BJ (cell line): ENCODE measurements around the gene MFRP. TPM values are rescaled to one million over a fixed set of nuclear protein-coding genes. Genes with fewer than 3 reads are reported as not detected.

ENCODE experiments used
- CTCF ChIA-PET: fragments of 350-600 bp; formaldehyde crosslinking; extraction: SDS; loops from one replicate; lab custom pipeline; 2021; ENCODE audit warnings: antibody characterized with exemption, inconsistent platforms; lab: Yijun Ruan, JAX
- POLR2A ChIA-PET: fragments of 300-600 bp; sonication (Branson Sonifier 250); formaldehyde crosslinking; extraction: SDS; loops from one replicate; lab custom pipeline; 2021; ENCODE audit warnings: antibody characterized with exemption; lab: Charles Lee
- DNase-seq: peaks from one replicate; pipeline ENCODE4 v3.0.0-alpha.2; 2011; ENCODE audit warnings: low read depth
- H3K27me3 ChIP-seq: 2 replicates; pipeline ENCODE4 v1.6.0; 2011; ENCODE audit warnings: low read length; ENCODE audit not compliant: control insufficient read depth, insufficient read depth
- H3K36me3 ChIP-seq: 2 replicates; pipeline ENCODE4 v1.5.1; 2011; ENCODE audit warnings: low read length; ENCODE audit not compliant: control insufficient read depth, insufficient read depth
- H3K4me3 ChIP-seq: 2 replicates; pipeline ENCODE4 v1.5.1; 2011; ENCODE audit warnings: low read depth, mild to moderate bottlenecking, control low read depth, low read length
- CTCF ChIP-seq: IDR thresholded peaks from 2 replicates; pipeline ENCODE4 v1.5.1; 2011; ENCODE audit warnings: low read depth, mild to moderate bottlenecking, control low read depth, inconsistent platforms, low read length, moderate library complexity; ENCODE audit not compliant: insufficient read depth
- polyA plus RNA-seq: library from polyadenylated mRNA; depleted of rRNA; stranded (reverse); fragments of >200 nt; gene quantifications from 2 replicates; pipeline ENCODE4 v1.2.3, GENCODE V29; 2011

MFRP gene
- polyA plus RNA-seq, 1 experiment: not detected

GRCh38 chr11:119305556-119306372 is 40.7 kb downstream of the MFRP start:
- no peak for DNase-seq
- ChIA-PET CTCF (interaction anchor here (0.6 to 2.1 kb wide), 7 partner anchors 10 to 109 kb away, joined by 3 to 5 read pairs (median 4); no protein-coding TSS in a partner anchor), POLR2A (no interaction called here)
- Histone ChIP-seq H3K27me3 (no peaks in the 10 kb centered on the region), H3K36me3 (peaks cover 5% of the 10 kb centered on the region), H3K4me3 (no peak overlapping the region)
- no peak for TF ChIP-seq CTCF

- H3K36me3 ChIP-seq: peaks cover 13% of the 10 kb centered on the region
- no peak for TF ChIP-seq CTCF
- H3K4me3 ChIP-seq: no peak overlapping the region
- no peaks in the 10 kb centered on the region for H3K27me3 ChIP-seq
- no peak for DNase-seq
- ChIA-PET CTCF (interaction anchor here (1.1 to 2.0 kb wide), 2 partner anchors 11 to 20 kb away, joined by 3 to 14 read pairs; no protein-coding TSS in a partner anchor), POLR2A (interaction anchor here (0.5 kb wide), 1 partner anchor 13 kb away, joined by 3 read pairs; no protein-coding TSS in a partner anchor)
Measured at GRCh38 chr11:119303227-119303718, 43.2 kb downstream of the MFRP start.

GRCh38 chr11:119300198-119300964 is 46.1 kb downstream of the MFRP start:
- CTCF ChIA-PET: interaction anchor here (1.0 to 2.1 kb wide), 7 partner anchors 8 to 104 kb away, joined by 3 to 14 read pairs (median 5); partner anchors contain the start of gene CBL
- Histone ChIP-seq H3K27me3 (no peaks in the 10 kb centered on the region), H3K4me3 (no peak overlapping the region), H3K36me3 (peaks cover 14% of the 10 kb centered on the region)
- no peak for TF ChIP-seq CTCF
- DNase-seq: no peak
- POLR2A ChIA-PET: no interaction called here

GRCh38 chr11:119299416-119299815 is 47.1 kb downstream of the MFRP start:
- no peaks in the 10 kb centered on the region for H3K27me3 ChIP-seq
- ChIA-PET CTCF (interaction anchor here (0.7 to 2.1 kb wide), 4 partner anchors 15 to 39 kb away, joined by 3 to 14 read pairs (median 6); no protein-coding TSS in a partner anchor), POLR2A (no interaction called here)
- TF ChIP-seq CTCF: no peak
- H3K4me3 ChIP-seq: no peak overlapping the region
- DNase-seq: no peak
- H3K36me3 ChIP-seq: peaks cover 15% of the 10 kb centered on the region
